Liver (tissue), 9 donors: Measurements from ENCODE around the gene SAPCD2. TPM values are rescaled to one million over a fixed set of nuclear protein-coding genes. Genes with fewer than 3 reads are reported as not detected.
A peak's percentile ranks its signal among the peaks of the same experiment; 100 is the strongest.
"Not testable (repeated sequence)": the region's sequence is repeated elsewhere in the genome, so short reads cannot be mapped to it uniquely, and the experiment has no call there.

ENCODE experiments used
- DNase-seq: peaks from one replicate; pipeline ENCODE4 v3.0.0-alpha.2; 2017; ENCODE audit warnings: low spot score
- H3K27ac ChIP-seq, 2 donors: one replicate each; pipeline ENCODE4 v1.7.0; 2013; ENCODE audit warnings: inconsistent platforms in 2 of 2, low read length in 2 of 2, control low read depth in 1 of 2, low read depth in 1 of 2, mild to moderate bottlenecking in 1 of 2
- H3K27me3 ChIP-seq, 4 donors: one replicate each; pipeline versions ENCODE4 v1.6.1 to v1.7.0; 2013; ENCODE audit warnings: low read length in 3 of 4, inconsistent platforms in 1 of 4, mild to moderate bottlenecking in 1 of 4, moderate library complexity in 1 of 4; ENCODE audit not compliant: control insufficient read depth in 4 of 4, insufficient read depth in 4 of 4
- H3K36me3 ChIP-seq, 4 donors: one replicate each; pipeline versions ENCODE4 v1.6.1 to v1.7.0; 2013; ENCODE audit warnings: low read length in 3 of 4, mild to moderate bottlenecking in 3 of 4, low read depth in 1 of 4, moderate library complexity in 1 of 4; ENCODE audit not compliant: control insufficient read depth in 4 of 4, insufficient read depth in 3 of 4
- H3K4me1 ChIP-seq, 4 donors: one replicate each; pipeline versions ENCODE4 v1.6.1 to v1.7.0; 2013; ENCODE audit warnings: low read length in 3 of 4, mild to moderate bottlenecking in 3 of 4, moderate library complexity in 1 of 4; ENCODE audit not compliant: control insufficient read depth in 4 of 4, insufficient read depth in 4 of 4
- H3K4me3 ChIP-seq, 3 donors: one replicate each; pipeline versions ENCODE4 v1.6.1 to v1.7.0; 2013; ENCODE audit warnings: low read length in 3 of 3, control low read depth in 1 of 3, low read depth in 1 of 3, mild to moderate bottlenecking in 1 of 3
- H3K9ac ChIP-seq, 2 donors: one replicate each; pipeline ENCODE4 v1.7.0; 2013; ENCODE audit warnings: low read length in 2 of 2, mild to moderate bottlenecking in 2 of 2, moderate library complexity in 2 of 2, control low read depth in 1 of 2, low read depth in 1 of 2
- H3K9me3 ChIP-seq, 4 donors: one replicate each; pipeline versions ENCODE4 v1.6.1 to v1.7.0; 2013; ENCODE audit warnings: low read length in 3 of 4; ENCODE audit not compliant: control insufficient read depth in 4 of 4
- EGR1 ChIP-seq, 2 donors: IDR thresholded peaks; 2 replicates each; pipeline ENCODE4 v1.6.1; 2016 to 2018; ENCODE audit warnings: antibody characterized with exemption in 2 of 2, low read depth in 2 of 2
- FOXA1 ChIP-seq: IDR thresholded peaks from 2 replicates; pipeline ENCODE4 v1.6.1; 2016; ENCODE audit warnings: antibody characterized with exemption
- FOXA2 ChIP-seq: IDR thresholded peaks from 2 replicates; pipeline ENCODE4 v1.6.1; 2016; ENCODE audit warnings: antibody characterized with exemption
- GABPA ChIP-seq, 2 donors: IDR thresholded peaks in 1 of 2; conservative IDR thresholded peaks in 1 of 2; 2 replicates each; pipeline ENCODE4 v1.6.1; 2016; ENCODE audit warnings: antibody characterized with exemption in 2 of 2, mild to moderate bottlenecking in 1 of 2, moderate library complexity in 1 of 2
- HNF4A ChIP-seq, 2 donors: conservative IDR thresholded peaks; 2 replicates each; pipeline ENCODE4 v1.6.1; 2016; ENCODE audit warnings: antibody characterized with exemption in 2 of 2, mild to moderate bottlenecking in 2 of 2
- HNF4G ChIP-seq: IDR thresholded peaks from 2 replicates; pipeline ENCODE4 v1.6.1; 2016; ENCODE audit warnings: antibody characterized with exemption
- NR2F2 ChIP-seq: IDR thresholded peaks from 2 replicates; pipeline ENCODE4 v1.6.1; 2016; ENCODE audit warnings: antibody characterized with exemption
- RXRA ChIP-seq, 2 donors: IDR thresholded peaks; 2 replicates each; pipeline ENCODE4 v1.6.1; 2017 to 2018; ENCODE audit warnings: antibody characterized with exemption in 2 of 2, mild to moderate bottlenecking in 1 of 2
- SP1 ChIP-seq: IDR thresholded peaks from 2 replicates; pipeline ENCODE4 v1.6.1; 2018; ENCODE audit warnings: antibody characterized with exemption, mild to moderate bottlenecking
- TAF1 ChIP-seq: conservative IDR thresholded peaks from 2 replicates; pipeline ENCODE4 v1.6.1; 2016; ENCODE audit warnings: antibody characterized with exemption, mild to moderate bottlenecking
- WGBS: extraction: QIAGEN DNeasy Blood & Tissue Kit; methylation state at CpG from one replicate; pipeline ENCODE4 v1.1.7; 2013; 5-methylcytosine and 5-hydroxymethylcytosine counted together
- polyA plus RNA-seq, 2 donors: library from polyadenylated mRNA; stranded (reverse) in 1 of 2; unstranded in 1 of 2; fragments of 200-250 nt in 1 of 2; fragments of >200 nt in 1 of 2; fragmentation: Nextera tagmentation in 1 of 2; extraction: Ambion mirVana in 1 of 2; gene quantifications; one replicate each; pipeline versions ENCODE4 v1.2.1 to v1.2.3, GENCODE V29; 2013 to 2015
- total RNA-seq, 2 donors: library from RNA; depleted of rRNA; stranded (reverse); fragments of >200 nt; gene quantifications; one replicate each; pipeline ENCODE4 v1.2.3, GENCODE V29; 2014
- TF ChIP-seq, protein P1 (sequence below): IDR thresholded peaks from 2 replicates; pipeline ENCODE4 v1.6.1; 2016; ENCODE audit warnings: antibody characterized with exemption
- TF ChIP-seq, protein P2 (sequence below): IDR thresholded peaks from 2 replicates; pipeline ENCODE4 v1.6.1; 2016; ENCODE audit warnings: antibody characterized with exemption
- TF ChIP-seq, protein P3 (sequence below): fragments of 150-350 bp; IDR thresholded peaks from 2 replicates; pipeline ENCODE4 v1.5.1; 2017; ENCODE audit warnings: improper control_type of control experiment, low read depth, low read length; ENCODE audit not compliant: missing input control
- donor health status: healthy.
- donor health status: healthy.
- donor health status: healthy.
- donor health status: healthy.
- donor health status: healthy.

SAPCD2 gene
- total and polyA plus RNA-seq, 4 donors, result 0.06 to 1.8 (median 0.23) TPM

DNA sequence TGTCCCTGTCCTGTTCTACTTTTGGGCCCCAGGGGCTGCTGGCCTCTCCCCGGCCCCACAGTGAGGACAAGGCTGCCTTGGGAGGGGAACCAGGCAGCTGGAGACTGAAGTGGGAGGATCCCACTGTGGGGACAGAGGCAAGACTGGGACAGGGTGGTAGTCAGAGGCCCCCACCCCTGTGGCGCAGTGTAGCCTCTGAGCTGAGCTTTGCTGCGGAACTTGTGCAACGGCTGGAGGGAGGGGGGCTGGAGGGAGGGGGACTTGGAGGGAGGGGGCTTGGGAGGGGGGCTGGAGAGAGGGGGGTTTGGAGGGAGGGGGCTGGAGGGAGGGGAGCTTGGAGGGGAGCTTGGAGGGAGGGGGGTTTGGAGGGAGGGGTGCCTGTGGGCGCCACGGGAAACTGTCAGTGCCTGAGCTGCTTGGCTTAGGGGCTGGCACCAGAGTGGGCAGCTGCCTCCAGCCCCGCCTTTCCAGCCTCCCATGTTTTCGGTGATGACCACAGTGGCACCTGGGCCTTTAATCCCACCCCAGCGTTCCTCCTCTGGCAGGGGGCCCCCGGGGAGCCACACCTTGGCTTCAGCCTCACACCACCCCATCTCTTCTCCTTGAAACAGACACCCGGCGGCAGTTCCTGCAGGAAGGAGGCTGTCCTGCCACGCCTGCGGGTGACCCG lies 36.2 kb downstream of the SAPCD2 start:
- DNase-seq, result no peak
- Histone ChIP-seq H3K9ac (no peak overlapping the region), H3K9me3 (no peaks in the 10 kb centered on the region), H3K4me3 (no peak overlapping the region), H3K27me3 (peaks cover 0 to 2% (median 0%) of the 10 kb centered on the region in 4 donors), H3K27ac (peak overlapping the region in 1 of 2 donors; percentile 43), H3K36me3 (no peaks in the 10 kb centered on the region), H3K4me1 (peaks cover under 1 to 14% (median 5%) of the 10 kb centered on the region in 4 donors)
- TF ChIP-seq FOXA2 (no peak), TAF1 (no peak)
- WGBS, result 62% methylated on average over 15 of the region's 15 CpGs

DNA sequence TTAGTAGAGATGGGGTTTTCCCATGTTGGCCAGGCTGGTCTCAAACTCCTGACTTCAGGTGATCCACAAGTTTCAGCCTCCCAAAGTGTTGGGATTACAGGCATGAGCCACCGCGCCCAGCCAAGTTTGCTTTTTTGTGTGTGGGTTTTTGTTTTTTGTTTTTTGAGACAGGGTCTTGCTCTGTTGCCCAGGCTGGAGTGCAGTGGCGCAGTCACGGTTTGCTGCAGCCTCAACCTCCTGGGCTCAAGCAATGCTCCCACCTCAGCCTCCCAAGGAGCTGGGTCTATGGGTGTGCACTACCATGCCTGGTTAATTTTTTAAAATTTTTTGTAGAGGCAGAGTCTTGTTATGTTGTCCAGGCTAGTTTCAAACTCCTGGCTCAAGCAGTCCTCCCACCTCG lies 36.9 kb downstream of the SAPCD2 start:
- not testable (repeated sequence) for H3K36me3 ChIP-seq, H3K4me3 ChIP-seq, DNase-seq, H3K27me3 ChIP-seq, H3K9me3 ChIP-seq, H3K9ac ChIP-seq
- WGBS, result 92% methylated on average over 5 of the region's 5 CpGs
- Histone ChIP-seq H3K4me1 (peaks cover 7 to 21% (median 11%) of the 10 kb centered on the region in 4 donors), H3K27ac (peak overlapping the region in 1 of 2 donors; percentile 19)

DNA sequence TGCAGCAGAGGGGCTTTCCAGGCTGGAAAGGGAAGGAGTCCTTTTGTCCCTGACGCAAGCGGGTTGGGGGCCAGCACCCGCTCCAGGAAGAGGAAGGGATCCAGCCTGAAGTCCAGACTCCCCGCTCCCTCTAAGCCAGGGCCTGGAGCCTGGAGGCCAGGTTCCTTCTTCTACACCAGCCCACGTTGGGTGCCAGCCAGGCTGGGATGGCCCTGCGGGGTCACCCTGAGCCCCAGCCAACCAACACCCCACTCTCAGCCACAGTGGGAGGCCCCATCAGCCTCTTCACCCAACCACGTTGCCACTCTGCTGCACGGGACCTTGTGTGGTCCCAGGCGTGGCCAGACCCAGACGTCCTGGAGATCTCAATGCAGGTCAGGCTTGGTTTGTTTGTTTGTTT lies 37.5 kb downstream of the SAPCD2 start:
- DNase-seq, result no peak
- WGBS, result 83% methylated on average over 10 of the region's 10 CpGs
- no peaks in the 10 kb centered on the region for H3K9me3 ChIP-seq
- H3K4me3 ChIP-seq, result no peak overlapping the region
- H3K9ac ChIP-seq, result no peak overlapping the region
- H3K36me3 ChIP-seq, result no peaks in the 10 kb centered on the region
- H3K27me3 ChIP-seq, result peaks cover 0 to 2% (median 0%) of the 10 kb centered on the region in 4 donors
- peak overlapping the region; percentile 27 to 66 for H3K27ac ChIP-seq
- TF ChIP-seq FOXA1 (no peak), NR2F2 (no peak), TAF1 (no peak), GABPA (IDR thresholded peaks at IDR 0.05 in 1 of 2, conservative IDR thresholded peaks at IDR 0.05 in 1 of 2) (no peak), EGR1 (IDR thresholded peaks at IDR 0.05; ENCODE audit: low read depth in 2 of 2) (no peak), HNF4G (no peak), RXRA (IDR thresholded peaks at IDR 0.05) (no peak), HNF4A (conservative IDR thresholded peaks at IDR 0.05) (no peak), FOXA2 (no peak), SP1 (no peak)
- TF ChIP-seq, protein P1, sequence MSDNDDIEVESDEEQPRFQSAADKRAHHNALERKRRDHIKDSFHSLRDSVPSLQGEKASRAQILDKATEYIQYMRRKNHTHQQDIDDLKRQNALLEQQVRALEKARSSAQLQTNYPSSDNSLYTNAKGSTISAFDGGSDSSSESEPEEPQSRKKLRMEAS, result no peak
- TF ChIP-seq, protein P2, sequence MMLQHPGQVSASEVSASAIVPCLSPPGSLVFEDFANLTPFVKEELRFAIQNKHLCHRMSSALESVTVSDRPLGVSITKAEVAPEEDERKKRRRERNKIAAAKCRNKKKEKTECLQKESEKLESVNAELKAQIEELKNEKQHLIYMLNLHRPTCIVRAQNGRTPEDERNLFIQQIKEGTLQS, result no peak
- TF ChIP-seq, protein P3, sequence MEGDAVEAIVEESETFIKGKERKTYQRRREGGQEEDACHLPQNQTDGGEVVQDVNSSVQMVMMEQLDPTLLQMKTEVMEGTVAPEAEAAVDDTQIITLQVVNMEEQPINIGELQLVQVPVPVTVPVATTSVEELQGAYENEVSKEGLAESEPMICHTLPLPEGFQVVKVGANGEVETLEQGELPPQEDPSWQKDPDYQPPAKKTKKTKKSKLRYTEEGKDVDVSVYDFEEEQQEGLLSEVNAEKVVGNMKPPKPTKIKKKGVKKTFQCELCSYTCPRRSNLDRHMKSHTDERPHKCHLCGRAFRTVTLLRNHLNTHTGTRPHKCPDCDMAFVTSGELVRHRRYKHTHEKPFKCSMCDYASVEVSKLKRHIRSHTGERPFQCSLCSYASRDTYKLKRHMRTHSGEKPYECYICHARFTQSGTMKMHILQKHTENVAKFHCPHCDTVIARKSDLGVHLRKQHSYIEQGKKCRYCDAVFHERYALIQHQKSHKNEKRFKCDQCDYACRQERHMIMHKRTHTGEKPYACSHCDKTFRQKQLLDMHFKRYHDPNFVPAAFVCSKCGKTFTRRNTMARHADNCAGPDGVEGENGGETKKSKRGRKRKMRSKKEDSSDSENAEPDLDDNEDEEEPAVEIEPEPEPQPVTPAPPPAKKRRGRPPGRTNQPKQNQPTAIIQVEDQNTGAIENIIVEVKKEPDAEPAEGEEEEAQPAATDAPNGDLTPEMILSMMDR, result no peak
- peaks cover 9 to 23% (median 13%) of the 10 kb centered on the region in 4 donors for H3K4me1 ChIP-seq
